Measurements from ENCODE around the gene GNG10.

DNA sequence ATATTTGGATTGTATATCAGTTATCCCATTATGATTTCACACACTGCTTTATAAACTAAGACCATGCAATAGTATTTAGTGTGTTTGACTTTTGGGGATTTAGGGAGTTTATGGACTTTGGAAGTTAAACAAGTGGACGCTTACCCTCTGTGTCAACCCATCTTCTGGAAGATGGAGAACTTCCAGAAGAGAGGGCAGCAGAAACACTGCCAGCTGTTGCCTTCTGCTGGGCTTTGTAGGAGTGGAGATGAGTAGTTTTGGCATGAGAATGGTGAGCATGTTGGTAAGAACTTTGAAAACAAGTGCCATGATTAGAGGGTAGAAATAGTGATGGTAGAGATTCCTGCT lies 28.0 kb upstream of the GNG10 start:
- TF ChIP-seq, protein P1, sequence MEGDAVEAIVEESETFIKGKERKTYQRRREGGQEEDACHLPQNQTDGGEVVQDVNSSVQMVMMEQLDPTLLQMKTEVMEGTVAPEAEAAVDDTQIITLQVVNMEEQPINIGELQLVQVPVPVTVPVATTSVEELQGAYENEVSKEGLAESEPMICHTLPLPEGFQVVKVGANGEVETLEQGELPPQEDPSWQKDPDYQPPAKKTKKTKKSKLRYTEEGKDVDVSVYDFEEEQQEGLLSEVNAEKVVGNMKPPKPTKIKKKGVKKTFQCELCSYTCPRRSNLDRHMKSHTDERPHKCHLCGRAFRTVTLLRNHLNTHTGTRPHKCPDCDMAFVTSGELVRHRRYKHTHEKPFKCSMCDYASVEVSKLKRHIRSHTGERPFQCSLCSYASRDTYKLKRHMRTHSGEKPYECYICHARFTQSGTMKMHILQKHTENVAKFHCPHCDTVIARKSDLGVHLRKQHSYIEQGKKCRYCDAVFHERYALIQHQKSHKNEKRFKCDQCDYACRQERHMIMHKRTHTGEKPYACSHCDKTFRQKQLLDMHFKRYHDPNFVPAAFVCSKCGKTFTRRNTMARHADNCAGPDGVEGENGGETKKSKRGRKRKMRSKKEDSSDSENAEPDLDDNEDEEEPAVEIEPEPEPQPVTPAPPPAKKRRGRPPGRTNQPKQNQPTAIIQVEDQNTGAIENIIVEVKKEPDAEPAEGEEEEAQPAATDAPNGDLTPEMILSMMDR (IDR thresholded peaks at IDR 0.05; ENCODE audit: insufficient read depth, low read length, poor library complexity, severe bottlenecking) = no peak
- no peak for TF ChIP-seq EZH2phosphoT487 (conservative IDR thresholded peaks at IDR 0.05; ENCODE audit: low read length)

Measured in SU-DHL-6 (cell line).